ENCODE results near the gene ZDHHC3.
"Not testable (repeated sequence)": the region's sequence is repeated elsewhere in the genome, so short reads cannot be mapped to it uniquely, and the experiment has no call there.

The ZDHHC3 gene

DNA sequence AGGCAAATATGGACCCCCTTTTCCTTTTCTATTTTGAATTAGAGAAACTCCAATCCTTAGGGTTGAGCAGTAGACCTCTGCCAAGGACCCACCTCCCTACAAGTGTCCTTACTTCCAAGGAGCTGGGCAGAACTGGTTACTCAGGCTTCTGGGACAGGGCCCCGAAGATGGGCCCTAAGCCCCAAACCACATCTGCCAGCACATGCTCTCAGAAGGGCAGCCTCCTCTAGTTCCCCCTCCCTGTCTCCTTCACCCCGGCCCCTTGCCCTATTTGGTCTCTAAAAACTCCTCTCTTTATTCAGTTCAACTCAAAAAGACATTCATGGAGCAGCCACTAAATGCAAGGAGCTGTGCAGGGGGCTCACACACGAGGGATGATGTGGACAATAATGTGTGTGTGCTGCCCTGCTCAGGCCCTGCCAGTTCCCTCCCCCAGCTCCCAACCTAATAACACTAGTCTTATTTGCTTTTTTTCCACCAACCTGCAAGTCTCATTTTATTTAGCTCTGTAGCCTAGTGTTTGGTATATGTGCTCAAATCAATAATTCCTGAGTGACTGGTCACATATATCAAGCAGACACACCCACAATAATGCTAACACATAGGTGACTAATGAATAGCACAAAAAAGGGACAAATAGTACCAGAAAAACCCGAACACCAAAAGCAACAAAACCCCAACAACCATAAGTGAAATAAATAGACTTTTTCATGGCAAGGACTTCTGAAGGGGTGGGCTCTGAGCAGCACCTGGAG, 12.2 kb downstream of the ZDHHC3 start:
- DNase-seq (ENCODE audit: low spot score), result no peak

DNA sequence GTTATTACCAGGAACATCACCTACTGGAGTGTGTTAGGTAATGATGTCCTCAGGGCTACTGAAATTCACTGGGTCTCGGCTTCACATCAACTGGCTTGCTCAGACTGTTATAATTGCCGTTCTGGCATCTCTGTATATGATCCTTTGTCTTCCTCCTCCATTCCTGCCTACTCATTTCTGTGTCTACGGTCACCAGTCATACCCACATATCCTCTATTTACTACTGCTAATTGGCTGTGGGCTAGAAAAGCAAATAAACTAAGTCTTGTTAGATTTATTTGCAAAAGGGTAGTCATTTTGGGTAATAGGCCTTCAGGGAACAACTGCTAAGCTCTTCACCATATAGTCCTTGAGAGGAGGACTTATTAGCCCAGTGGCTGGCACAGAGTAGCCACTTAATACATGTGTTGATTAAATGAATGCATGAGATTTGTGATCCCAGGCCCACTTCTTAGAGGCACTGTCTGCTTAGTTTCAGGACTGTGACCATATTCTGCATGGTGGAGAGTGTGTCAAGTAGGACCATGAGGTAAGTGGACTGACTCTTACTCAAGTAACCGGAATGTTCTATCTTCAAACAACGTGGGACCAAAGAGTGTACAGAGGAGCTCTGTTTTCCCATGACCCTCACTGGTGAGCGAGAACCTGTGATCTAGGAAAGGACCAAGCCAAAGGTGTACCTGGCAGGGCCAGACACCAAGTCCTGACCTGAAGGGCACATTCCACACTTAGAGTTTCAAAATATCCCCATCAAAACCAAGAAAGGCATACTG, 13.2 kb downstream of the ZDHHC3 start:
- DNase-seq (ENCODE audit: low spot score), result peak; percentile 50

DNA sequence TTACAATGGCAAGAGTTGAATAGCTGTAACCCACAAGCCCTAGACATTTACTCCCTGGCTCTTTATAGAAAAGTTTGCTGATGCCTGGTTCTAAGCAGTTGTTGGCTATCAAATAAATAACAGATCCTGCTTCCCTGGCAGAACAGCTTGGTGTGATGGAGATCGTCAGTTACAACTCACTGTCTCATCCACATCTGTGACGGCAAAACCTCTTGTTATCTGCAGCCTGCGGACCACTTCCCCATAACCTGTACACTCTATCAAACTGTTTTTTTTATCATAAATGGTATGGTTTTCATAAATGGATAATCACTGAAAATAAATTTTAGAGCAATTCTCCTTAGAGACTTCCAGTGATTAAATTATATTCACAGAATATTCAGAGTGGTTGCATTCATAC, 14.1 kb downstream of the ZDHHC3 start:
- DNase-seq (ENCODE audit: low spot score), result no peak

DNA sequence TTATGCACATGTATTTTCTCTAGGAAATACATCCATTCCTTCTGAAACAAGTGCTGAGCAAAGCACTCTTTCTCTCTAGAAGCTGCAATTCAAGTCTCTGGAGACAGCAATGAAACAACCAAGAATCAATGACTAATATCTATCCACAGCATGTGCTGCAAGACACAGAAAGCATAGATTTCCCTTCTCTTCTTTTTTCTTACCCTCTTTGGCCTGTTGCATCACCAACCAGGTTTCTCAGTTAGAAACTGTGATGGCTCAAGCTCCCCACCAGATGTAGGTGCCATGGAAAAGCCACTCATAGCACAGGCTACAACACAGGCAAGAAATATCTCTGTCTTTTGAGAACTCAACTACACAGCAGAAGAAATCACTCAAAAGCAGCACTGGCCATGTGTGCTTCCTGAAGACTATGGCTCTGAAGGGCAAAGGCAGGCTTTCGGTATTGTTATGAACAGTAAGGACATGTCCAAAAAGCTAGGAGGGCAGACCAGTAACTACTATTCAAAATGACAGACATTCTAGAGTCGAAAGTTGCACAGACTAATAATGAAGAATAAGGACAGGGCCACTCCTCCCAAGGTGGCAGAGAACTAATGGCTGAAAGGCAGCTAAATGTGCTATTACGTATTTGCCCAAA, 15.5 kb downstream of the ZDHHC3 start:
- DNase-seq (ENCODE audit: low spot score), result no peak

DNA sequence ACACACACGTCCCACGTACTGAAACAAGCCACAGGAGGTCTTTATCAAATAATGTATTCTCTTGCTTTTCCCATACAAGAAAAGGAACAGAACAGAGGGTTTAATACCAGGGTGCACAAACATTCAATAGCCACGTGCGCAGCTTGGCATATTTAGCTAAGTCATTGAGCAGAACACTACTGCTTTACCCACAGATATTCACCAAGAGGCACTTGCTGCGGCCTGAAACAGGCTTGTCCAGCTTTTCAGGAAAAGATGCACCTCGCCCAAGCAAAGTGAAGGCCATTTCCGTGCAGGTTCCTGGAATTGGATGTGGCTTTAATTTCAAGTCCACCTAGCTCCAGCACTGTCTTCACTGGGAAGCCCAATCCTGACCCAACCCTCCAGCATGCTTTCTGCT, 17.6 kb downstream of the ZDHHC3 start:
- no peak for DNase-seq (ENCODE audit: low spot score)

DNA sequence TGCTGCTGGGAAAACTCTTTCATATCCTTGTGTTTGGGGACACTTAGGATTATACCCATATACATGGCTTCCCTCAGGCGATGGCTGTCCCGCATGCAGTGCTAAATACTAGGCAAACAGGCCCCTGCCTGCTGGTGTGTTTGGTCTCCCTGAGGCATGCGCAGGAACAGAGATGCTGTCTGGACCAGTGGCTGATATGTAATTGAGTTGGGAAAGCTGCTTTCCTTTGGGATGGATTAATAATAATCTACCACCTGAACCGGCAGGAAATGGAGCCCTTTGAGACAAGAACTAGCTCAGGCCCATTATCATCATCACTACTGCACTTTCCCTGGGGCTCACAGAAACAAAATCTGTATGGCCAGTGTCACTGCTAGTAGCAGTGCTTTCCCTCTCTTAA, 18.0 kb downstream of the ZDHHC3 start:
- DNase-seq (ENCODE audit: low spot score), result no peak

DNA sequence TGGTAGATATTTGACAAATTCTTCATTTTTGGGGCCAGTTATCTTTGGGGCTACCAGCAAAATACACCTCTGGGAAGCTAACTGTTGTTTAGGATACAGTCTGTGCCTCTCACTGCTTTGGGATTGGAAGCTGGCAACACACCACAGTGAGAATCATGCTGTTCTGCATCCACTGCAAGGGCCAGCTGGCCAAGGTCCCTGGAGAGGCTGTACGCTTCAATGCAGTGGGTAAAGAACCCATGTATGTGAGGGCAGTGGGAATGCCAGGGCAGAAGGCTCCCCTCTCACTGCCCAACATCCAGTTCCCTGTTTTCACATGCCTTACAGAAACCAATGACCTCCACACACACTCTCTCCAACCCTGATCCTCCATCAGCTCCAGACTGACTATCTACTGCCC, 20.1 kb downstream of the ZDHHC3 start:
- DNase-seq (ENCODE audit: low spot score), result no peak

DNA sequence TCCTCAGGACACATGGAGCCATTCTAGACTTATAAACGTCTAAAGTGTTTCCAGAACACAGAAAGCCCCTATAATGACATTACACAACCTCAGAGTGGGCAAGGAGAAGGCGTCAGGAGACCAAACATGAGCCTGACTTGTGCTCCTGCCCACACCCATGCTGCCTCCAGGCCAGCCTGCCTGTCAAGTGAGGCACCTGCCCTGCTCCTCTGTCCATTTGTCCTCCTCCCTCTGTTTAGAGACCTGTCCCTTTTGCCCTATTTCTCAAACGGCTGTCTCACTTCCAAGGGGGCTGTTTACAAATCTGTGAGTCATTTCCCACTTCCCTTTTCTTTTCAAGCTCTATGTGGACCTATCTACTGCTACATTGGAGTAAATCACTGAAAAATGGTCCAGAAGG, 21.0 kb downstream of the ZDHHC3 start:
- no peak for DNase-seq (ENCODE audit: low spot score)

DNA sequence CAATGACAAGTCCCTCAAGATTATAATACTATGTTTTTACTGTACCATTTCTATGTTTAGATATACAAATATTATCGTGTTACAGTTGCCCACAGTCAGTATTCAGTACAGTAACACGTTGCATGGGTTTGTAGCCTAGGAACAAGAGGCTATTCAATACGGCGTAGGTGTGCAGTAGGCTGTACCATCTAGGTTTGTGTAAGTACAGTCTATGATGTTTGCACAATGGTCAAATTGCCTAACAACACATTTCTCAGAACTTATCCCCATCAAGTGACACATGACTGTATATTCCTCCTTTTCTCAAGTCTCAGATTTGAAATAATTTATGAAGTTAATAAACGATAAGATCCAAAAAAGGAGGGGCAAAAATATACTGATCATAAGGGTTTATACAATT, 21.7 kb downstream of the ZDHHC3 start:
- DNase-seq (ENCODE audit: low spot score), result no peak

DNA sequence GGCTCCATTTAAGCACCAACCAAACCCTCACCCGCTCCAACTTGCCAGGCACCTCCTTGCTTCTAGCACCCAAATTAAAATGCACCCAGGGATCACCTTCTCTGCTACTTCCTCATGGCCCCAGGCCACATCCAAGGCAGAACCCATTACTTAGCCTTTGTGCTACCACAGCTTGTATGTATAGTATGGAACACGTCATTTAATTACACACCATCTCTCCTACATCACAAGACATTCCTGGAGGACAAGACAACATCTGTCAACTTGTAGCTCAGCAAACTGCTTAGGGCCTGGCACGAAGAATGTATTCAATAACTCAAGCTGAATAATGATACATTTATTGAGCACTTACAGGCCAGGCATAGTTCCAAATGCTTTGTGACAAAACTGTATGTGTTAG, 23.3 kb downstream of the ZDHHC3 start:
- DNase-seq (ENCODE audit: low spot score), result no peak

DNA sequence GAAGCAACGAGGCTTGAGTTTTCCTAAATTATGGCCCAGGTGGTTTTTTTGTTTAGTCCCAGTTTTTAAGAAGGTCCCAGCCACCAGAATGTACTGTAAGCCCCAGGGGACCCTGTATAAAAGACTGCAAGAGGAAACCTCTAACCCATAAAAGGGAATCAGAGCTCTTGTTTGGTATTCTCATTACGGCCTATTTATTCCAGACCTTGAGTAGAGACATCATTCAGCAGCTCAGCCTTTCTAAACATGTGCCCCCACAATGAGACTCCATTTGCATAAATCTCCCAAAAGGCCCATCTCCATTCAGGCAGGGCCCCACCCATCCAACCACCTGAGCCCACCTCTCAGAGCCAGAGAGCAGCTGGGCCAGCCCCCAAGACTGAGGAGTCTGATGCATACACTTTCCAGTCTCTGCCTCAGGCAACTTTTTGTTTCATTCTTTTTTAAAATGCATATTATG, 25.7 kb downstream of the ZDHHC3 start:
- no peak for DNase-seq (ENCODE audit: low spot score)

DNA sequence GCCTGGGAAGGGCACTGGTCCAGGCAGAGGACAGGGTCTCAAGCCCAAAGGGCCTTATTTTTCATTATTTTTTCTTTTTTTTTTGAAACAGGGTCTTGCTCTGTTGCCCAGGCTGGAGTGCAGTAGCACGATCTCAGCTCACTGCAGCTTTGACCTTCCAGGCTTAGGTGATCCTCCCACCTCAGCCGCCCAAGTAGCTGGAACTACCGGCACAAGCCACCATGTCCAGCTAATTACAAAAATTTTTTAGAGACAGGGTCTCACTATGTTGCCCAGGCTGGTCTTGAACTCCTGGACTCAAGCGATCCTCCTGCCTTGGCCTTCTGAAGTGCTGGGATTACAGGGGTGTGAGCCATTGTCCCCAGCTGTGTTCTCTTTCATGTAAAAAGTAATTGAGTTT, 26.2 kb downstream of the ZDHHC3 start:
- not testable (repeated sequence) for DNase-seq (ENCODE audit: low spot score)

DNA sequence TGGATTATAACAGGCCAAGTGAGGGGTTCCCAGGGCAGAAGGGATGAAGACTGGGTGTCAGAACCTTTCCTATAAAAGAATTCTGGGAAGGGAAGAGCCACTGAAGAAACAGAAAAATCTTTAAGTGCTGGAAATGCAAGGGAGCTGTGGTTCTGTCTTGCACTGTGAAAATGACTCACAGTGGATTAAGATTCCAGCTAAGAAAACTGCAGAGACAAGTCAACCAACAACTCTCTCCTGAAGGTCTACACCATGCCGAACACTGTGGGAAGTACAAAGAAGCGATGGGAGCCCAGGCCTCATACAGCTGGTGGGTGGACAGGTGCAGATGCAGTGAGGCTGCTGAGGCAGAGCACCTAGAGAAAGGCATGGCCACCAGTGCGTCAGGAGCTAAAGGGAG, 27.7 kb downstream of the ZDHHC3 start:
- no peak for DNase-seq (ENCODE audit: low spot score)

DNA sequence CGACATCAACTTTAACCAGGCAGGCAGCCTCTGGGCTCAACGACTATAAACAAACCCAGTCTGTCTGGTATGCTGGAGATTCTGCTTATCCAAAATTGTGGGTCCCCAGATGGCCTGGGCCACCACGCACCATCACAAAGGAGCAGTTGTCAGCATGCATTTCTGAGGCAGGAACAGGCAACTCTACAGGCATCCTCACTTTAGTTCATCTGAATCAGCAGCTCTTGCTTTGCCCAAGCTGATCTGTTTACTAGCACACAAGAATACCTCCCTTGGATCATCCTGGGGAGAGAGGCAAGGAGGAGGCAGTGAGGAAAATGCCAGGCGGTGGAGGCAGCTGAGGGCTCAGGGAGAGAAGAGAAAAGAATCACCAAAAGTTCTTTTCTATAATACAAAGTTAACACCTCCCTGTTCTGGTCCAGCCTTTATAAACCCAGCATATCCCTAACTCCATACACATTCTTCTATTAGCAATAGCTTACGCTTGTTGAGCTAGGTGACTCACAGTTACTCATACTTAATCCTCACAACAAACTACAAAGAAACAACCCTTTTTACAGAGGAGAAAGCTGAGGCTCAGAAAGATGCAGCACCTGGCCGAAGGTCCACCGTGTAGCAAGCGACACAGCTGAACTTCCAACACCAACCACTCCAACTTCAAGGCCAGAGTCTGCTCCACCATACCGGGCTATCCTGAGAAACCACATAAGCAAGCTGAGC, 33.6 kb downstream of the ZDHHC3 start:
- DNase-seq (ENCODE audit: low spot score), result no peak

DNA sequence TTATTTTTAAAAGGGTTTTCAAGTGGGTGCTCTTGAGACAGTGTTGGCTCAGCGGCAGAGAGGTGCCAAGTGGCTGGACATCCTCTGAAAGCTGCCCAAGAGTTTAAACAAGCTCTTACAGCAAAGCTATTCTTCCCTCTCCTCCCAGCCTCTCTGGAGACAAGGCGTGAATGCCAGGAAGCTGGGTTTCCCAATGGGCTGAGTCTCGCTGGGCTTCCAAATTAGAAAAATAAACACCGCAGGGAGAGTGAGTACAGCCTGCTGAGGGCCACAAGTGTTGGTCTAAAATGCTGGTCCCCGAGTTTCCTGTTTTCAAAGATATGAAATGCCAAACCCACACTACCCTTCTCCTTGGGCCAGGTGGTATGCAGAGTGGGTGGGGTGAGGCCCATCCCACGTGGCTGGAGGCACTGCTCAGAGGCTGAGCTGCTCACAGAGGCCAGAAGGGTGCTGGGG, 36.4 kb downstream of the ZDHHC3 start:
- no peak for DNase-seq (ENCODE audit: low spot score)

DNA sequence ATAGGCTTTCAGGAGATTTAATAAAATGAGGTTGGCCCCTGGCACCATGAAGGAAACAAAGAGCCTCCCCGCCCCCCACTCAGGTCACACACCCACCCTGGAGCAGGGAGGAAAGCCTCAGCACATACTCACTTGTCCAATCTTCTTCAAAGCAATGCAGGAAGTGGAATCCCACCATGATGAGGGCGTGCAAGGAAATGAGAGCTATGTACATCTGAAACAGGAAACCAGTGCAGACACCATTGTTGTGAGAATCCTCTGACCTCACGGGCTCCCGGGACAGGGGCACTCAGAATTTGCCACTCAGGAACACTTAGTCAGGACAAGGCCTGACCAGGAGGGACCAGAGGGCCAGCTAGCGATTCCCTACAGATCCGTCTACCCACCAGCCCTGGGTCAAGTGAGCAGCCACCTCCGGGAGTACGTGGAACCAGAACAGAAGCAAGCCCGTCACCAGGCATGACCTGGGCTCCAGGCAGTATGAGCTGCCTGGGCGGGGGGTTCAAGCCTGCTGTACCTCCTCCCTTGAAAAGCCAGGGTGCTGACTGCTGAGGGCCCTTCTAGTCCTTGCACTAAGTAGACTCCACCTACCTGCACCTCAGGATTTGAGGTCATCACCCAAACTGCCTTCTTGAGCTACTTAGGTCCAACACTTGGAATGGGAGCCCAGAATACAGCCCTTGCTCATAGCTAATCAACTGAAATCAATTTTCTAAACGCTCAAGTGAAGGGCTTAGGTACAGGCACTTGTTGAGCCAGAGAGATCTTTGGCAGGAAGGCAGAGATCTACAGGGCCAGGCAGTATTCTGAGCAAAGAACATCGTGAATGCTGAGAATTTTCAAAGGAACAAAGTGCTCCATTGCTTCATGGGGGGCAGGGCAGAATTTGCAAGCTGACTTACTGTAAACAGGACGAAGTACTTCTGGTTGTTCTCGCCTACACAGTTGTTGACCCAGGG, 42.7 kb downstream of the ZDHHC3 start:
- DNase-seq (ENCODE audit: low spot score), result no peak

DNA sequence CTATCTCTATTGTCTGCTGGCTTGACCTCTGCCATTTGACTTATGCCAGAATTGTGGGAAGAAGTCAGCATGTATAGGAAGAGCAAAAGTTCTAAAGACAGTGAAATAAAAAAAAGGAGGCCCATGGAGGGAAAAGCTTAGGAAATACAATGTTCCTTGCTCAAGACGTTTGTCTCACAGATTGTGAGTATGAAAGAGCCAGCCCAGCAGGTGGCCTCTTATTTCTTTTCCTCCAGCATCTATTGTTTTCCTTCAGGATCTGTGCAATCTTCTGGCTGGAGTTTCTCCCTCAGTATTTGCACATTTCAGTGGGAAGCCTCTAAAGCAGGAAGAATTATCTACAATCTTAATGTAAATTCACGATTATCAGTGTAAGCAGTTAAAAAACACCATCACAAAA, 43.7 kb downstream of the ZDHHC3 start:
- DNase-seq (ENCODE audit: low spot score), result no peak

DNA sequence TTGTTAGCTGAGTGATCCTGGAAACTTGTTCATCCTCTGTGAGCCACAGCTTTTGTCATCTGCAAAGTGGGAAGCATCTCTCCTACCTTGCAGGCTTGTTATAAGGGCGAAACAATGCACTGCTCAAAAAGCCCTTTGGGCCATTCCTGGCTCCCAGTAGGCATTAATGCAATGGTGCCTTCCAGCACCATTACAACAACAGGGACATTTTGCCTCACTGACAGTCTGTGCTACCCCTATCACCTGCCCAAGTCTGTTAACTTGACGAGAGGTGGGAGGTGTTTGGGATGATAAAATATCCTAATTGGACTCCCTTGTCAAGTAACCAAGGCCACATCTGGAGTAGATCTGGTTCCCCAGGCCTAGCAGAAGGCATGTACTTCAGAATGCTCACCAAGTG, 44.2 kb downstream of the ZDHHC3 start:
- no peak for DNase-seq (ENCODE audit: low spot score)

DNA sequence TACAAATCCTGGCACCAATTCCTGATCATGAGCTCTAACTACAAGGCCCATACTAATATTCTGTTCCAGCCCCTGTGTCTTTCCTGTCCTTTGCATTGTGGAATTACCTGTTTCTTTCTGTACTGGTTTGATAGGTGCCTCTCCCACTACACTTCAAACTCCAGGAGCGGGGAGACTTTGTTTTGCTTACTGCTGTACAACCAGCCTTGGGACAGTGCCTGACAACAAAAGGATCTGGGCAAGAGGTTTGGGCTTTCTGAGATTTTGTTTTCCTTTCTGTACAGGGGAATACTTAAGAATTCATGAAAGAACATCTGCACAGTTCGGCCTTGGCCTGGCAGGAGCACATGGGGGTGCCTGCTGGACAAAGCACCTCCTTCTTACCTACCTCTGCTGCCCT, 45.1 kb downstream of the ZDHHC3 start:
- DNase-seq (ENCODE audit: low spot score), result no peak

DNA sequence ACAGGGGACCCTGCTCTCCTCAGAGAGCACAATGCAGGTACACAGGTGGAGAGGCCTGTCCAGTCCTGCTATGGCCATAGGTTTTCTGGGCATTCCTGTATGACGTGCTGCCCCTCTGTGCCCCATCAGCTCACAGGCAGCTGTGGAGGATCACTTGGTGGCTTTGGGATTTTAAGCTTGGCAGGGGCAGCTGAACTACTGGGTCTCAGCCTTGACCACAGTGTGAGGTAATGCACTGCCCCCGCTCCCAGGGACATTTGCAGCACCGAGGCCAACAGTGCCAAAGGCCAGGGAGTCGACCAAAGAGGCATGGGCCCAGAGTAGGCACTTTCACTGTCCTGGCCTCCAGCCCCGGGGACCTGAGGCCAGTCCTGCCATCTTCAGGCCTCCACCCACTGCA, 46.2 kb downstream of the ZDHHC3 start:
- no peak for DNase-seq (ENCODE audit: low spot score)

DNA sequence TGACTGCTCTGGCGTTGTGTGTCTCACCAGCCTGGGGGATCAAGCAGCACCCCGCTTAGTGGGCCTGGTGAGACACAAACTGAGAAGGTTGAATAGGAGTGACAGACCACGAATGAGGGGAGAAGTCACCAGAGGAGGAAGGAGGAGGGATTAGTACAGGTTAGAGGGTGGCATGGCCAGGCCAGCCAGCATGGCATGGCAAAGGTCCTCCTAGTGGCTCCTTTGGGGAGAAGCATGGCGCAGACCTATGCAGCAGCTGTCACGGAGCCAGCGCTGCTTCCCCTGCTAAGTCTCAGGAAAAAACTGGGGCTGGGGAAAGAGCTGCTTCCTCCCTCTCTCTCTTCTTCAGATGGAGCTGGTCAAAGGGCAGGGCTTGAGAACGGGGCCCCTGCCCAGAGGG, 48.6 kb downstream of the ZDHHC3 start:
- no peak for DNase-seq (ENCODE audit: low spot score)

Measured in COLO829 (cell line).